ENCODE data around the gene FOLR2.

Gene FOLR2

DNA sequence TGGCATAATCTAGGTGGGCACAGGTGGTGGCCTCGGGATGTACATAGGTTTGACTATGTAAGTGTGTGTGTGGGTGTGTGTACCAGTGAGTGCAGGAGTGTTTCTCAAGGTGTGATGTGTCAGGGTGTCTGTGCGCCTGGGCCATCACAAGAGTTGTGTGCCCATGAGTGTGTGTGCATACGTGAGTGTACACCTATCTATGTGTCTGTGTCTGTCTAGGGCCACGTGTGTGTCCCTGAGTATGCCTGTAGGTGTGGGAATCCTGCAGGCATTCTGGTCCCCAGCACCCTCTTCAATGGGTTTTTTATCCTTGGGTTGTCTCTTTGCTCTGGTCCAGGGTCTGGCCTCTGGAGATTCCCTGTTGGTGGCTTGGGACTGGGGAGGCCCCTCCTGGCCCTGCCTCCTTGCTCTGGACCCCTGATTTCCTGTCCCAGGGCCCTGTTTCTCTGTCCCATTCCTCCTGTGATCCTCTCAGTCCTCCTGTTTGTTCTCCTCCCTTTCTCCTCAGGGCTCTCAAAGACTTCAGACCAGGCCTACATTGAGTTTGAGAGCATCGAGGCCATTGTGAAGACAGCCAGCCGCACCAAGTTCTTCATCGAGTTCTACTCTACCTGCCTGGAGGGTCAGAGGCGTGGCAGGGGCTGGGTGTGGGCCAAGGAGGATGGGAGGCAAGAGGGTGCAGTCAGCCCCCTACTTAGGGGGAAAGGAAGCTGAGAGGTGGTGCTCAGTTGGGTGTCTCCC, 17.3 kb downstream of the FOLR2 start:
- POLR2A ChIA-PET: interaction anchor here (5.8 kb wide), 1 partner anchor 10 kb away, joined by 45 read pairs; the partner anchor contains the start of gene INPPL1
- TF ChIP-seq BHLHE40 (IDR thresholded peaks at IDR 0.05; ENCODE audit: borderline replicate concordance): no peak
- TF ChIP-seq ELF4 (IDR thresholded peaks at IDR 0.05): no peak
- TF ChIP-seq FOXM1 (IDR thresholded peaks at IDR 0.05; ENCODE audit: borderline replicate concordance): no peak
- no peak for TF ChIP-seq HDGF (IDR thresholded peaks at IDR 0.05; ENCODE audit: borderline replicate concordance)
- no peak for TF ChIP-seq SUZ12 (IDR thresholded peaks at IDR 0.05)
- TF ChIP-seq NFRKB (IDR thresholded peaks at IDR 0.05): no peak
- no peak for TF ChIP-seq ARNT (IDR thresholded peaks at IDR 0.05)
- TF ChIP-seq CTBP1 (IDR thresholded peaks at IDR 0.05; ENCODE audit: borderline replicate concordance): no peak
- TF ChIP-seq ZNF384 (IDR thresholded peaks at IDR 0.05): no peak
- no peak for TF ChIP-seq L3MBTL2 (conservative IDR thresholded peaks at IDR 0.05)
- TF ChIP-seq FOXA1 (IDR thresholded peaks at IDR 0.05): no peak
- TF ChIP-seq, protein P1, sequence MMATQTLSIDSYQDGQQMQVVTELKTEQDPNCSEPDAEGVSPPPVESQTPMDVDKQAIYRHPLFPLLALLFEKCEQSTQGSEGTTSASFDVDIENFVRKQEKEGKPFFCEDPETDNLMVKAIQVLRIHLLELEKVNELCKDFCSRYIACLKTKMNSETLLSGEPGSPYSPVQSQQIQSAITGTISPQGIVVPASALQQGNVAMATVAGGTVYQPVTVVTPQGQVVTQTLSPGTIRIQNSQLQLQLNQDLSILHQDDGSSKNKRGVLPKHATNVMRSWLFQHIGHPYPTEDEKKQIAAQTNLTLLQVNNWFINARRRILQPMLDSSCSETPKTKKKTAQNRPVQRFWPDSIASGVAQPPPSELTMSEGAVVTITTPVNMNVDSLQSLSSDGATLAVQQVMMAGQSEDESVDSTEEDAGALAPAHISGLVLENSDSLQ (IDR thresholded peaks at IDR 0.05): no peak
- no peak for TF ChIP-seq FOXK2 (IDR thresholded peaks at IDR 0.05)
- DNase-seq (ENCODE audit: extremely low spot score): no peak
- CTCF ChIA-PET: no interaction called here

DNA sequence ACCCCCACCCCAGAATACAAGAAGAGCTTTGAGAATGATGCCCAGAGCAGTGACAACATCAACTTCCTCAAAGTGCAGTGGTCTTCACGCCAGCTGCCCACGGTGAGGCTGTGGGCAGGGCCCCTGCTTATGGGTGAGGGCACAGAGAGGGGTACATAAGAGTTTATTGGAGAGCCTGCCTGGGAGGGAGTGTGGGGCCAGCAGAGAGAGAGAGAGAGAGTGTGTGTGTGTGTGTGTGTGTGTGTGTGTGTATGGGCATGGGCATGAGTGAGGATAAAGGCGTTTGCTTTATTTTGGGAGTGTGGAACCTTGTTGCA, 17.9 kb downstream of the FOLR2 start:
- DNase-seq (ENCODE audit: extremely low spot score): no peak
- ChIA-PET CTCF (interaction anchor here (0.7 kb wide), 1 partner anchor 167 kb away, joined by 3 read pairs; no protein-coding TSS in a partner anchor), POLR2A (interaction anchor here (5.8 kb wide), 1 partner anchor 11 kb away, joined by 45 read pairs; the partner anchor contains the start of gene INPPL1)
- TF ChIP-seq BHLHE40 (IDR thresholded peaks at IDR 0.05; ENCODE audit: borderline replicate concordance) (no peak), ZNF384 (IDR thresholded peaks at IDR 0.05) (no peak), FOXM1 (IDR thresholded peaks at IDR 0.05; ENCODE audit: borderline replicate concordance) (no peak), NFRKB (IDR thresholded peaks at IDR 0.05) (no peak), TARDBP (IDR thresholded peaks at IDR 0.05) (no peak), FOXK2 (IDR thresholded peaks at IDR 0.05) (no peak)
- TF ChIP-seq, protein P1 (IDR thresholded peaks at IDR 0.05): no peak

DNA sequence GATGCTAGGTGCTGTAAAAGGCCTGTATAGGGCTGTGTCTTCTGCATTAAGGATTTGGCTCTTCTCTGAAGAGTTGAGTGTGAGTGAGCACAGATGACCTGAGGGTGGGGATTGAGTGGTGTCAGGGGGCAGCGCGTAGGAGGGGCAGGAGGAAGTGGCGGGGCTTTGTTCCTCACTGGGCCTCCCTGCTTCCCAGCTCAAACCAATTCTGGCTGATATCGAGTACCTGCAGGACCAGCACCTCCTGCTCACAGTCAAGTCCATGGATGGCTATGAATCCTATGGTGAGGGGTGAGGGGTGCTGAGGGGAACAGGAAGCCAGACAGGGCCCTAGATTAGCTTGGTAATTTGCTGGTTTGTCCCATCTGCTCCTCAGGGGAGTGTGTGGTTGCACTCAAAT, 18.3 kb downstream of the FOLR2 start:
- CTCF ChIA-PET: interaction anchor here (0.7 kb wide), 1 partner anchor 167 kb away, joined by 3 read pairs; no protein-coding TSS in a partner anchor
- POLR2A ChIA-PET: interaction anchor here (5.8 kb wide), 1 partner anchor 11 kb away, joined by 45 read pairs; the partner anchor contains the start of gene INPPL1
- DNase-seq (ENCODE audit: extremely low spot score): no peak
- TF ChIP-seq FOXK2 (IDR thresholded peaks at IDR 0.05) (no peak), ELF4 (IDR thresholded peaks at IDR 0.05) (no peak)

DNA sequence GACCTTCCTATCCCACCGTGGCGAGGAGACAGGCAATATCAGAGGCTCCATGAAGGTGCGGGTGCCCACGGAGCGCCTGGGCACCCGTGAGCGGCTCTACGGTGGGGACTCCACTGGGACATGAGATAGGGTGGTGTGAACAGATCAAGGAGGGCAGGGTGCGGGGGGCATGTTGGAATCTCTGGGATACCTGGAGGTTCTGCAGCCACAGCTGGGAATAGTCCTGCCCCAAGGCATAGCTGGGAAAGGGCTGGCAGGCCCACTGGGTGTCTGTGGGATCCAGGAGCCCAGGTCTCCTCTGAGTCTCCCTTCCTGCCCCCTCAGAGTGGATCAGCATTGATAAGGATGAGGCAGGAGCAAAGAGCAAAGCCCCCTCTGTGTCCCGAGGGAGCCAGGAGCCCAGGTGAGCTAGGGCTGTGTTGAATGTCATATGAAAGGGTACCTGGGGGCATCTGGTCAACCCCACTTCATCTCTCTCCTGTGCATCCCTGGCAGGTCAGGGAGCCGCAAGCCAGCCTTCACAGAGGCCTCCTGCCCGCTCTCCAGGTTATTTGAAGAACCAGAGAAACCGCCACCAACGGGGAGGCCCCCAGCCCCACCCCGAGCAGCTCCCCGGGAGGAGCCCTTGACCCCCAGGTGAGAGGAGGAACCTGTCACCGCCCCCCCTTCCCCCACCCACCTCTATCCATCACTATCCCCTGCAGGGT, 18.9 kb downstream of the FOLR2 start:
- no peak for DNase-seq (ENCODE audit: extremely low spot score)
- TF ChIP-seq HDGF (IDR thresholded peaks at IDR 0.05; ENCODE audit: borderline replicate concordance) (no peak), TARDBP (IDR thresholded peaks at IDR 0.05) (no peak), SP1 (IDR thresholded peaks at IDR 0.05) (no peak), FOXM1 (IDR thresholded peaks at IDR 0.05; ENCODE audit: borderline replicate concordance) (no peak), FOXA1 (IDR thresholded peaks at IDR 0.05) (no peak), ZNF384 (IDR thresholded peaks at IDR 0.05) (no peak), ELF4 (IDR thresholded peaks at IDR 0.05) (no peak), LEF1 (IDR thresholded peaks at IDR 0.05; ENCODE audit: borderline replicate concordance) (no peak), L3MBTL2 (conservative IDR thresholded peaks at IDR 0.05) (no peak), FOXK2 (IDR thresholded peaks at IDR 0.05) (no peak), ARNT (IDR thresholded peaks at IDR 0.05) (no peak)
- TF ChIP-seq, protein P1 (IDR thresholded peaks at IDR 0.05): no peak
- ChIA-PET CTCF (interaction anchor here (0.6 to 1.8 kb wide), 3 partner anchors 12 to 168 kb away, joined by 3 to 7 read pairs (median 3); no protein-coding TSS in a partner anchor), POLR2A (interaction anchor here (5.8 kb wide), 1 partner anchor 12 kb away, joined by 45 read pairs; the partner anchor contains the start of gene INPPL1)

DNA sequence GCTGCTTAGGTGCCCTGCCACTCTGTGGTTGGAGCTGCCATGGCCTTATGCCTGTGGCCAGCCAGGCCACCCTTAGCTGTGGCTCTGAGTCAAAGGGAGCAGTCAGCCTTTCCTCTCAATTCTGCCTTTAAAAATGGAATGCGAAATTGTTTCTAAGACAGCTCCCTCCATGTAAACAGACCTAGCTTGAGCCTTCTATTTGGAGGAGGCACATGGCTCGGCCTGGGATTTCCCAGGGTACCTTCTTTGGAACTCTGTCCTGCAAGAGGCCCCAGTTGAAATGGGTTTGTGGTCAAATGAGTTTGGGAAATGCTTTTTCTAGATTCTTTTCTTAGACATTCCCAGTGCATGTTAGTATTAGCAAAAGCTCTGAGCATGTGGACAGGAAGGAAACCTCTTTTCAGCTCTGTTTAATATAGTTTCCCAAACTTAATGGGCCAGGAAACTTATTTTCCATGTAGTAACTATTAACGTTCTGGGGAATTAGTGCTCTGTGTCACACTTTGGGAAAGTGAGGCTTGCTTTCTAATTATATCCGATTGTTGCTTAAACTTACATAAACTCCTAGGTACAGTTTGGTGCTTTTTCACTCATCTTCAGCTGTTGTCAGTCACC, 19.6 kb downstream of the FOLR2 start:
- CTCF ChIA-PET: interaction anchor here (0.6 to 1.8 kb wide), 4 partner anchors 13 to 195 kb away, joined by 3 to 7 read pairs (median 3); no protein-coding TSS in a partner anchor
- TF ChIP-seq SP1 (IDR thresholded peaks at IDR 0.05) (no peak), ELF4 (IDR thresholded peaks at IDR 0.05) (no peak), L3MBTL2 (conservative IDR thresholded peaks at IDR 0.05) (no peak), LEF1 (IDR thresholded peaks at IDR 0.05; ENCODE audit: borderline replicate concordance) (no peak), TARDBP (IDR thresholded peaks at IDR 0.05) (no peak), FOXM1 (IDR thresholded peaks at IDR 0.05; ENCODE audit: borderline replicate concordance) (no peak), SUZ12 (IDR thresholded peaks at IDR 0.05) (no peak)
- TF ChIP-seq, protein P1 (IDR thresholded peaks at IDR 0.05): no peak
- DNase-seq (ENCODE audit: extremely low spot score): no peak
- POLR2A ChIA-PET: interaction anchor here (5.8 kb wide), 1 partner anchor 12 kb away, joined by 45 read pairs; the partner anchor contains the start of gene INPPL1

All from HEK293T (cell line).